ENCODE measurements around the gene FAN1.

- TF ChIP-seq POLR2A (IDR thresholded peaks at IDR 0.05) (no peak), CTCF (IDR thresholded peaks at IDR 0.05) (no peak)
These were observed 60.0 kb downstream of the FAN1 start for GRCh38 chr15:30963681-30964080.
